K562 (cell line): ENCODE results near the gene MYO15A.

Experiments
- CTCF ChIP-seq, 3 experiments: IDR thresholded peaks in 2 of 3; conservative IDR thresholded peaks in 1 of 3; 2 replicates each; pipeline ENCODE4 v1.5.1; 2011 to 2012; ENCODE audit warnings: low read length in 3 of 3, mild to moderate bottlenecking in 3 of 3, control low read depth in 2 of 3, improper control_type of control experiment in 1 of 3, inconsistent platforms in 1 of 3, low read depth in 1 of 3, mixed read lengths in 1 of 3, moderate library complexity in 1 of 3; ENCODE audit not compliant: insufficient read depth in 2 of 3
- KAT7 ChIP-seq: sonication (generic); formaldehyde crosslinking; IDR thresholded peaks from 2 replicates; pipeline ENCODE4 v1.8.0; 2022; ENCODE audit warnings: missing genetic modification reagents, mild to moderate bottlenecking, borderline replicate concordance
- MLX ChIP-seq, 2 experiments: fragments of 450-650 bp in 1 of 2; sonication (generic) in 1 of 2; formaldehyde crosslinking; conservative IDR thresholded peaks; 2 replicates each; pipeline versions ENCODE4 v1.4.0 to v1.8.1; 2020 to 2022; ENCODE audit warnings: mild to moderate bottlenecking in 1 of 2, missing genetic modification reagents in 1 of 2

- TF ChIP-seq CTCF (IDR thresholded peaks at IDR 0.05 in 2 of 3, conservative IDR thresholded peaks at IDR 0.05 in 1 of 3; ENCODE audit: insufficient read depth in 2 of 3, low read depth in 1 of 3, low read length in 3 of 3) (no peak), MLX (CRISPR knock-in tag; conservative IDR thresholded peaks at IDR 0.05) (no peak), KAT7 (CRISPR knock-in tag) (no peak)
Observed at GRCh38 chr17:18205861-18206260, 97.3 kb downstream of the MYO15A start.
